ENCODE measurements around the gene AMELY. TPM values are rescaled to one million over a fixed set of nuclear protein-coding genes. Genes with fewer than 3 reads are reported as not detected.
A peak's percentile ranks its signal among the peaks of the same experiment; 100 is the strongest.
"Not testable (repeated sequence)": the region's sequence is repeated elsewhere in the genome, so short reads cannot be mapped to it uniquely, and the experiment has no call there.

The AMELY gene
- total RNA-seq, 4 donors from 2014 or later, result not detected

- Histone ChIP-seq H3K9me3 (no peaks in the 10 kb centered on the region), H3K27ac (peak within 1 kb of the TSS in 2 of 4 donors; percentile 77 to 79), H3K4me3 (peak within 1 kb of the TSS in 2 of 4 donors; percentile 50 to 53), H3K4me1 (no peaks in the 10 kb centered on the region), H3K27me3 (no peaks in the 10 kb centered on the region), H3K36me3 (no peaks in the 10 kb centered on the region)
- TF ChIP-seq, protein P1, sequence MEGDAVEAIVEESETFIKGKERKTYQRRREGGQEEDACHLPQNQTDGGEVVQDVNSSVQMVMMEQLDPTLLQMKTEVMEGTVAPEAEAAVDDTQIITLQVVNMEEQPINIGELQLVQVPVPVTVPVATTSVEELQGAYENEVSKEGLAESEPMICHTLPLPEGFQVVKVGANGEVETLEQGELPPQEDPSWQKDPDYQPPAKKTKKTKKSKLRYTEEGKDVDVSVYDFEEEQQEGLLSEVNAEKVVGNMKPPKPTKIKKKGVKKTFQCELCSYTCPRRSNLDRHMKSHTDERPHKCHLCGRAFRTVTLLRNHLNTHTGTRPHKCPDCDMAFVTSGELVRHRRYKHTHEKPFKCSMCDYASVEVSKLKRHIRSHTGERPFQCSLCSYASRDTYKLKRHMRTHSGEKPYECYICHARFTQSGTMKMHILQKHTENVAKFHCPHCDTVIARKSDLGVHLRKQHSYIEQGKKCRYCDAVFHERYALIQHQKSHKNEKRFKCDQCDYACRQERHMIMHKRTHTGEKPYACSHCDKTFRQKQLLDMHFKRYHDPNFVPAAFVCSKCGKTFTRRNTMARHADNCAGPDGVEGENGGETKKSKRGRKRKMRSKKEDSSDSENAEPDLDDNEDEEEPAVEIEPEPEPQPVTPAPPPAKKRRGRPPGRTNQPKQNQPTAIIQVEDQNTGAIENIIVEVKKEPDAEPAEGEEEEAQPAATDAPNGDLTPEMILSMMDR (IDR thresholded peaks at IDR 0.05 in 4 of 5, conservative IDR thresholded peaks at IDR 0.05 in 1 of 5), result no peak
- no peak for TF ChIP-seq POLR2A (IDR thresholded peaks at IDR 0.05)
- ATAC-seq, result peak; percentile 71 to 74
- DNase-seq, result peak; percentile 48 to 52
- intact Hi-C loops (cut with DNase I; ENCODE audit: low total_unique reads), result no loop called here
- in situ Hi-C loops (cut with MboI; ENCODE audit: low sequenced_read_pairs in 4 of 4), result no loop called here
Measured at GRCh38 chrY:6910372-6911252, 940 bp downstream of the AMELY start, which contains the start of gene TBL1Y. TBL1Y (plus strand) TSS chrY:6910697; CDS start chrY:7025085, 114,388 bp downstream.

DNA sequence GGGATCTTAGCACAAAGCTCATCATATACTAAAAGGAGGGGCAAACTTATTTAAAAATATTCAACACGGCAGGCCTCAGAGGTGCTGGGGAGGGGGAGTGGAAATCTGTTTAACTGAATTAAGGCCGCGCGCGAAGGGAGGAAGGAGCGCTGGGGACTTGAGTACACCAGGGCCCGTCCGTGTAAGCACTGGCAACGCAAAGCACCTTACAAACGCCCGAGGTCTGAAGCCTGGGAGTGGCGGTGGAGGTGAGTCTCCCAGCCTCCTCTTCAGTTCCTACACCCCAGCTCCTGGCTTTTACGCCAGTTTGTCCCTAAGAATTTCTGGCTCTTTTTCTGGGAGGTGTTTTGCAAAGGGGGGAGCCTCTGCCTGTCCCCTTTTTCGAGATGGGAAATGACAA, 1.7 kb downstream of the AMELY start:
- Histone ChIP-seq H3K4me3 (peak overlapping the region in 2 of 4 donors; percentile 50 to 53), H3K36me3 (no peaks in the 10 kb centered on the region), H3K9me3 (no peaks in the 10 kb centered on the region), H3K27ac (peak overlapping the region in 2 of 4 donors; percentile 77 to 79), H3K4me1 (no peaks in the 10 kb centered on the region), H3K27me3 (no peaks in the 10 kb centered on the region)
- TF ChIP-seq POLR2A (IDR thresholded peaks at IDR 0.05), result no peak
- TF ChIP-seq, protein P1 (IDR thresholded peaks at IDR 0.05 in 4 of 5, conservative IDR thresholded peaks at IDR 0.05 in 1 of 5), result no peak
- peak in 1 of 2 donors; percentile 11 for DNase-seq
- intact Hi-C loops (cut with DNase I; ENCODE audit: low total_unique reads), result no loop called here
- peak; percentile 58 to 61 for ATAC-seq
- in situ Hi-C loops (cut with MboI; ENCODE audit: low sequenced_read_pairs in 4 of 4), result no loop called here

DNA sequence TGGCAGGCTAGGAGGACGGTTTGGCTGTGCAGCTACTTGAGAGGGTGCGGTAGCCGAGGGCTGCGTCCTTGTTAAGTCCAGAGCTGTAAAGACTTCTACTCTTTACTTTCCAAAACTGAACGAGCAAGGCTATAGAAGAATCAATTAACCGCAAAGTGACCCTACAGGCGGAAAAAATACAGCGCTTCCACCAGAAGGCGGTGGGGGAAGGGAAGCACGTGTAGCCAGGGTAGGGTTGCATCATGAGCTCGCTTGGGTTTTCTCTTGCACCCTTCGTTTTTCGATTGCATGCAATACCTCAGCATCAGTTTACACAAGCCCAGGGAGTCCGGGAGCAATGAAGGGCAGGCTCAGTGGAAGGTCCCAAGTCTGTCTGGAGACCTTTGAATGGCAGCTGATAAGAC, 2.4 kb downstream of the AMELY start:
- intact Hi-C loops (cut with DNase I; ENCODE audit: low total_unique reads) (no loop called here), in situ Hi-C loops (cut with MboI; ENCODE audit: low sequenced_read_pairs in 4 of 4) (no loop called here)
- Histone ChIP-seq H3K27ac (peak overlapping the region in 2 of 4 donors; percentile 77 to 79), H3K27me3 (no peaks in the 10 kb centered on the region), H3K9me3 (no peaks in the 10 kb centered on the region), H3K4me3 (no peak overlapping the region), H3K4me1 (no peaks in the 10 kb centered on the region), H3K36me3 (no peaks in the 10 kb centered on the region)
- peak; percentile 24 to 48 for DNase-seq
- TF ChIP-seq POLR2A (IDR thresholded peaks at IDR 0.05), result no peak
- TF ChIP-seq, protein P1 (IDR thresholded peaks at IDR 0.05 in 4 of 5, conservative IDR thresholded peaks at IDR 0.05 in 1 of 5), result no peak
- peak; percentile 69 to 80 for ATAC-seq

- intact Hi-C loops (cut with DNase I; ENCODE audit: low total_unique reads); H3K4me1 ChIP-seq; in situ Hi-C loops (cut with MboI; ENCODE audit: low sequenced_read_pairs in 4 of 4): not testable (repeated sequence)
Measured at GRCh38 chrY:6908021-6908420, 3.5 kb downstream of the AMELY start.

GRCh38 chrY:6907591-6907990, 4.0 kb downstream of the AMELY start:
- Histone ChIP-seq H3K4me1 (no peaks in the 10 kb centered on the region), H3K27me3 (no peaks in the 10 kb centered on the region), H3K9me3 (no peaks in the 10 kb centered on the region), H3K27ac (no peak overlapping the region), H3K4me3 (no peak overlapping the region), H3K36me3 (no peaks in the 10 kb centered on the region)
- intact Hi-C loops (cut with DNase I; ENCODE audit: low total_unique reads) (no loop called here), in situ Hi-C loops (cut with MboI; ENCODE audit: low sequenced_read_pairs in 4 of 4) (no loop called here)
- no peak for DNase-seq
- TF ChIP-seq, protein P1 (IDR thresholded peaks at IDR 0.05 in 4 of 5, conservative IDR thresholded peaks at IDR 0.05 in 1 of 5), result no peak
- no peak for TF ChIP-seq POLR2A (IDR thresholded peaks at IDR 0.05)
- ATAC-seq, result no peak

More at GRCh38 chrY:6908021-6908420, 3.5 kb downstream of the AMELY start:
- not testable (repeated sequence) for H3K27me3 ChIP-seq, H3K27ac ChIP-seq, ATAC-seq, DNase-seq, H3K4me3 ChIP-seq, H3K36me3 ChIP-seq, H3K9me3 ChIP-seq

DNA sequence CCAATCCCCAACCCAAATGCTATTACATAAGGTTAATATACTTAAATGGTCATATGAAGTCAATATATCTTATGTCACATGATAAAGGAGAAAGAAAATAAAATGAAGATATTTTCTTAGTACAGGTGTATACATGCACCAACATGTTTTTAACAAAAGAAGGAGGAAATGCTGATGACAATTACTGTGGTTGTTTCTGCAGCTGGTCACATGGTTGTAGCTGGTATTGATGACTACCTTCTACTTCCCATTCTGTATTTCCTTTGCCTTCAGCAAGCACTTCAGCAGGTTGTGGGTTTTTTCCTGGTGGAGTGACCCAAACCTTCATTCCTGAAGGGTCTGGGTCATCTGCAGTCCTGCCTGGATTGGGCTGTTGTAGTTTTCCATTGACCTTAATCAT, 9.4 kb downstream of the AMELY start:
- not testable (repeated sequence) for DNase-seq

More for the DNA sequence above, 9.4 kb downstream of the AMELY start:
- H3K27ac ChIP-seq; in situ Hi-C loops (cut with MboI; ENCODE audit: low sequenced_read_pairs in 4 of 4); intact Hi-C loops (cut with DNase I; ENCODE audit: low total_unique reads); H3K27me3 ChIP-seq; H3K36me3 ChIP-seq; H3K4me1 ChIP-seq; ATAC-seq; H3K4me3 ChIP-seq; H3K9me3 ChIP-seq: not testable (repeated sequence)
